ENCODE results near the gene RPP40.

Gene RPP40

DNA sequence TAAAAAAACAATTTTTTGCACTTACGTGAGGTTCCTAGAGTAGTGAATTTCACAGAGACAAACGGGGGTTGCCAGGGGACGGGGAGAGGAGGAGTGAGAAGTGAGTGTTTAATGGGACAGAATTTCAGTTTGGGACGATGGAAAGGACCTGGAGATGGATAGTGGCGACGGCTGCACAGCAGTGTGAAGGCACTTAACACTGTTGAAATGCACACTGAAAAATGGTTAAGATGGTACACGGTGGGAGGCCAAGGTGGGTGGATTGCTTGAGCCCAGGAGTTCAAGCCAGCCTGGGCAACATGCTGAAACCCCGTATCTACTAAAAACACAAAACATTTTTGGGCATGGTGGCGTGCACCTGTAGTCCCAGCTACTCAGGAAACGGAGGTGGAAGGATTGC lies 31.4 kb downstream of the RPP40 start:
- in situ Hi-C loops (cut with HindIII; ENCODE audit: low sequenced_read_pairs), result no loop called here

DNA sequence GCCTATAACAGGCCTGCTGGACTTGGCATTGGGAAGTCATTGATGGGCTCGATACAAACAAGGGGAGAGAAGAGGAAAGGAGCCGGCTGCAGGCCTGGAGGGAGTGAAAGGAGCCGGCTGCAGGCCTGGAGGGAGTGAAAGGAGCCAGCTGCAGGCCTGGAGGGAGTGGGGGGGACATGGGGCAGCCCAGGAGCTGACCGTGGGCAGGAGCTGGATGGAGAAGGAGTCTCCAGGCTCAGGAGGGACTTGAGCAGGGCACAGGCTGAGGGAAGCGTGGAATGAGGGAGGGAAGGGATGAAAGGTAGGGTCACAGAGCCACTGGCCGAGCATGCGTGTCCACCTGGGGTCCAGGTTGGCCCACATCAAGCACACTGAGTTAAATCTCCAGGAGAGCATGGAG lies 32.0 kb downstream of the RPP40 start:
- in situ Hi-C loops (cut with HindIII; ENCODE audit: low sequenced_read_pairs), result no loop called here

DNA sequence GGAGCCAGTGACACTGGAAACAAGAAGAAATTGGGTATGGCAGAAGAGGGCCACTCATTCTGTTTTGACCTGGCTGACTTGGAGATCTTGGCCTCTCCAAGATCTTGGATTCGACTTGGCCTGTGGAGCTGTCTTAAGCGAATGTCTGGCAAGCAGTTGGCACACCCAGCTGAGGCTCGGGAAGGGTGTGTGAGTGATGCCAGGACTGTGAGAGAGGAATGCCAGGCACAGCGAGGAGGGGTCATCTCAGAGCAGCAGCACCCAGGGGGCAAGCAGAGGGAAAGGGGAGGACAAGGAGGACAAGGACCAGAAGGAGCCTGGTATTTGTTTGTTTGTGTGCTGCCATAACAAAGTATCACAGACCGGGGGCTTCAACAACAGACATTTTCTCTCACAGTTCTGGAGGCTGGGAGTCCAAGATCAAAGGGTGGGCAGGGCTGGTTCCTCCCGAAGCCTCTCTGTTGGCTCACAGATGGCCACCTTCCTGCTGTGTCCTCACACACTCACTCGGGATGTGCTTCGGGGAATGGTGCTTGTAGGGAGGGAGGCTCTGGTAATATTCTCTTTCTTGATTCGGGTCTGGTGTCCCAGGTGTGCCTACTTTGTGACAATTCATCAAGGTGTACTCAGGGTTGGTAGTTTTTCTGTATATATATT lies 33.0 kb downstream of the RPP40 start:
- in situ Hi-C loops (cut with HindIII; ENCODE audit: low sequenced_read_pairs), result no loop called here

DNA sequence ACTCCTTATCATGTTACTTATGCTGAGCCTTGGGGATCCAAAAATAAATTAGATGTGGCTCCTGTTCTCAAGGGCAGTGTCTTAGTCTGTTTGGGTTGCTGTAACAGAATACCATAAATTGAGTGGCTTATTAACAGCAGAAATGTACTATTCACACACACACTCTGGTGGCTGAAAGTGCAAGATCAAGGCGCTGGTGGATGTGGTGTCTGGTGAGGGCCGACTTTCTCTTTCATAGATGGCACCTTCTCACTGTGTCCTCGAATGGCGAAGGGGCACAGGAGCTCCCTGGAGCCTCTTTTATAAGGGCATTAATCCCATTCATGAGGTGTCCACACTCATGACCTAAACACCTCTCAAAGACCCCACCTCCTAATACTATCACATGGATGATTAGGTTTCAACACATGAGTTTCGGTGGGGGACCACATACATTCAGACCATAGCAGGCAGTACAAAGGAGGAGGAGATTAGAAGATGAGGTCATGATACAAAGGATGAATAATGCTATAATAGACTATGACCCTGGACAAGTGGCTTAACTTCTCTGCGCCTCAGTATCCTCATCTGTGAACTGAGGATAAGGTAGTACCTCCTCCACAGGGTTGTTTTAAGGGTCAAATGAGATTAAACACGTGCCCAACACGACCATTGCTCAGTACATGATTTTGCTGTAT lies 34.1 kb downstream of the RPP40 start:
- in situ Hi-C loops (cut with HindIII; ENCODE audit: low sequenced_read_pairs), result no loop called here

DNA sequence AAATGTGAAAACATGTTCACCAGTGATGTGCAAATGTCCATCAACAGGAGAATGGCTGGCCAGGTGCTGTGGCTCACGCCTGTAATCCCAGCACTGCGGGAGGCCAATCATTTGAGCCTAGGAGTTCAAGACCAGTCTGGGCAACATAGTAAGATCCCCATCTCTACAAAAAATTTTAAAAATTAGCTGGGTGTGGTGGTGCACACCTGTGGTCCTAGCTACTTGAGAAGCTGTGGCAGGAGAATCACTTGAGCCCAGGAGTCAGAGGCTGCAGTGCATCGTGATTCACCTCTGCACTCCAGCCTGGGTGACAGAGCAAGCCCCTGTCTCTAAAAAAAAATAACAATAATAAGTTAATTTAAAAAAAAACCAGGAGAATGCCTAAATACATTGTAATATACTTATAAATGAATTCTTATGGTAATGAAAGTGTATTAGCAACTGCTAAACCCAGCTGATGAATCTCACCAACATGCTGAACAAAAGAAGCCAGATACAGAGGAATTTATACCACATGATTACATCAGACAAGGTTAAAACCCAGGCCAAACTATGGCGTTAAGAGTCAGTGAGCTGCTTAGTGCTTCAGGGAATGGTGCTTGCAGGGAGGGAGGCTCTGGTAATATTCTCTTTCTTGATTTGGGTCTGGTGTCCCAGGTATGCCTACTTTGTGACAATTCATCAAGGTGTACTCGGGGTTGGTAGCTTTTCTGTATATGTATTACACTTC lies 36.4 kb downstream of the RPP40 start:
- in situ Hi-C loops (cut with HindIII; ENCODE audit: low sequenced_read_pairs), result no loop called here

DNA sequence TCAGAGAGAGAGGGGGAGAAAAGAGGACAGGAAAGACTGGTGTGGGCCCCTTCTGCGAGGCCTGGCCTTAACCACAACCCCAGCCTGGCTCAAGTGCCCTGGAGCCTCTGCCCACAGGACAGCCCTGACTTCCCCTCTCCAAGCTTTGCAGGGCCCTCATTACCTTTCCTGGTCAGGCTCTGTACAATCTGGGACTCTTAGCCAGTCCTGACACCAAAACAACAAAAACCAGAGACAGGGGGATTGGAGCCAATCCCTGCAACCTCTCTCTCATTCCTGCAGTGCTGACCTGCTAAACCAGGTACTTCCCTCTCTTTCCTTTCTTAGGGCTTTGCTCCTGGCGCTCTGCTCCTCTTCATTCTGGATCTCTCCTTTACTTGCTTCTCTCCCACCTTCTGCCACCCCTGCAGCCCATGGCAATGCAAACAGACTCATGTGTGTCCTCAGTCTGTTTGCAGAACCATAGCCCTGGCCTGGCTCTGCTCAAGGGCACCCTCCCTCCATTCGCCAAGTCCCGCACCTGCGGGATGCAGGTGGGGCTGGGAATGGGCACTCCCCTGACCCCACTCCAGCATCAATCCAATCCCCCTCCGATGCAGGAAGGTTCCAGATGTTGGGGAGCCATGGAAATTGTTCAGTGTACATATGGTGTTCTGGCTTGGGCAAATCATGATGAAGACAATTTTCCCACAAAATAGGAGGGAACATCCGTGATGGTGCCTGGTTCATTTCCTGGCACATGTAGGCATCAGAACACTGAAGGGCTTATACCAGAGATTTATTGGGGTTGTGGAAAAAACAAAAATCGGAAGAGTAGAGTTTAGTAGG lies 38.1 kb downstream of the RPP40 start:
- in situ Hi-C loops (cut with HindIII; ENCODE audit: low sequenced_read_pairs), result no loop called here

DNA sequence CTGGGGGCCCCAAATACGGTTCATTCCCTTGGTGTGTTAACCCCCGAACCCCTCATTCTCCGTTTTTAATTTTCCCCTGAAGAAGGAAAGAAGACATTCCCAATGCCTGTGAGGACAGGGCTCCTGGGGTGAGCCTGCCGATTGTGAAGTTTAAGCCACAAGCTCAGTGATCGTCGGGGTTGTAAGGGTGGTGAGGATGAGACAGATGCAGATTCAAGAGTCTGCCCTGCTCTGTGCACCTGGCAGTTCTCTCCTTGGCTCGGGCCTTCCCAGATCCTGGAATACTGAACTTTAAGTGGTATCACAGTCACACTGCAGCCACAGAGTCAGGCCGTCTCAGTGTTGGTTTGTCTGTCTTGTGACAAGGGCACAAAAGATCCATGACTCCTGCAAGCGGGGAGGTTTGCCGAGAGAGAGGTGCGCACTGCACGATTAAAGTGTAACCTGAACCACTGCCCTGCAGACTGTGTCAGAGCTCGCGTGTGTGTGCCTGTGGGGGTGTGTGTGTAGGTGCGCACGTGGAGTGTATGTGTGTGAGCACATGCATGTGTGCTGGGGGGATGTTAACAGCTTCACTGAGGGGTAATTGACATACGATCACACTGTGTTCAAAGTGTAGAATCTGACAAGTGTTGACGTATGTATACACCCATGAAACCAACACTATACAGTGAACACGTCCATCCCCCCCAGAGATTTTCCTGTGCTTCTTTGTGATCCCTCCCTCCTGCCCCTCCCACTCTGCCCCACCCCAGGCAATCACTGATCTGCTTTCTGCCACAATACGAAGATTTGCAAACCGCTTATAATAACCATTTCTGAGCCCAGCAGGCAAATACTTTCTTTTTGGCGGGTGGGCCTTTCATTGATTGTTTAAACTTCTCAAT lies 38.9 kb downstream of the RPP40 start:
- in situ Hi-C loops (cut with HindIII; ENCODE audit: low sequenced_read_pairs), result no loop called here

DNA sequence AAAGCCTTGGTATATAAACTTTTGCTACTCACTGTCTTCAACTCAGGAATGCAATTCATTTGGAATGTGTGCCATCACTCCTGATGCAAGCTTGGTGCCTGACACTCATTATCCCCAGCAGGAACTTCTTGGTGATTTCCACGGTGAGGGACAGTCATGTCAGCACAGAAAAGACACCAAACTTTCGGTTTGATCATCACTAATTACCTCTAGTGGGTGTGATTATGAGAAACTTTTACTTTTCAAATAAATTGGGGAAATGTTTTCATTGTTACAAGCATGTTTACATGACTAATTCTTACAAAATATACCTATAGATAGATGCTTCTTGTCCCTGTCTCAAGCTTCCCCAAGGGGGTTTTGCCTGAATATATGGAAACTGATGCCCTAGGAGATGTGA lies 40.9 kb downstream of the RPP40 start:
- in situ Hi-C loops (cut with HindIII; ENCODE audit: low sequenced_read_pairs), result no loop called here

DNA sequence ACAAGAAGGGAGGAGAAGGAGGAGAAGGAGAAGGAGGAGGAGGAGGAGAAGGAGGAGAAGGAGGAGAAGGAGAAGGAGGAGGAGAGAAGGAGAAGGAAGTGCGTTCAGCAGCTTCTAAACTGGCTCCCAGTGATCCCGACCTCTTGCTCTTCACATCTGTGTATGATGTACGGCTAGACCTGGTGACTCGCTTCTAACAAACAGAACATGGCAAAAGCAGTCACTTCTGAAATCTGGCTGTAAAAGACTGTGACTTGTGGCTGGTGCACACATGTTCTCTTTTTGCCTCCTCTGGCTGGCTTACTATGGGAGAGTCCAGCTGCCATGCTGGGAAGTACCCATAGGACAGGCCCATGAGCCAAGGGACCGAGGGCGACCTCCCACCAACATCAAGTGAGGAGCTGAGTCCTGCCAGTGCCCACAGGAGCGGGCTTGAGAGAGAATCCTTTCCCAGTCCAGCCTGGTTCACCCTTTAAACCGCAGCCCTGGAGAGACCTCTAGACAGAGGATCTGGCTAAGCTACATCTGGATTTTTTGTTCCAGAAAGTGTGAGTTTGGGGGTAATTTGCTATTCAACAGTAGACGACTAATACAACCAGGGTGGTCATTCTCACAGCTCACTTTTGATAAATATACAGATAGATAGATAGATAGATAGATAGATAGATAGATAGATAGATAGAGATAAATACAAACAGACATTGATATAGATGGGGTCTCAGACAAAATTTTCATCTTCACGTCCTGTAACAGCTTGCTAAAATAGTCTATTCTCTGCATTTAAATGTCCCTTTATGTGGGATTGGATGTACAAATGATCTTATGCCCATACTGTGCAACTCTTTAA lies 42.3 kb downstream of the RPP40 start:
- in situ Hi-C loops (cut with HindIII; ENCODE audit: low sequenced_read_pairs), result no loop called here

DNA sequence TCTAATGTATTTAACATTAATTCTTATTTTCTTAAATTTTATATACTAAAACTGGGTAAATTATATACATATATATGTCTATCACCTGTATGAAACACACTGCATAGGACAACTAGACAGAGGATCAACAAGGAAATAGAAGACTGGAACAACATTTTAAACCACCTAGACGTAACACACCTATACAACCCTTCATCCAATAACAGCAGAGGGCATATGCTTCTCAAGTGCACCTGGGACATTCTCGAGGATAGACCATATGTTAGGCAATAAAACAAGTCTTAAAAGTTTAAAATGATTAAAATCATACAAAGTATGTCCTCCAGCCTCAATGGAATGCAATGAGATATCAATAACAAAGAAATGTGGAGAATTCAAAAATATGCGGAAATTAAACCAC lies 45.2 kb downstream of the RPP40 start:
- in situ Hi-C loops (cut with HindIII; ENCODE audit: low sequenced_read_pairs), result no loop called here

DNA sequence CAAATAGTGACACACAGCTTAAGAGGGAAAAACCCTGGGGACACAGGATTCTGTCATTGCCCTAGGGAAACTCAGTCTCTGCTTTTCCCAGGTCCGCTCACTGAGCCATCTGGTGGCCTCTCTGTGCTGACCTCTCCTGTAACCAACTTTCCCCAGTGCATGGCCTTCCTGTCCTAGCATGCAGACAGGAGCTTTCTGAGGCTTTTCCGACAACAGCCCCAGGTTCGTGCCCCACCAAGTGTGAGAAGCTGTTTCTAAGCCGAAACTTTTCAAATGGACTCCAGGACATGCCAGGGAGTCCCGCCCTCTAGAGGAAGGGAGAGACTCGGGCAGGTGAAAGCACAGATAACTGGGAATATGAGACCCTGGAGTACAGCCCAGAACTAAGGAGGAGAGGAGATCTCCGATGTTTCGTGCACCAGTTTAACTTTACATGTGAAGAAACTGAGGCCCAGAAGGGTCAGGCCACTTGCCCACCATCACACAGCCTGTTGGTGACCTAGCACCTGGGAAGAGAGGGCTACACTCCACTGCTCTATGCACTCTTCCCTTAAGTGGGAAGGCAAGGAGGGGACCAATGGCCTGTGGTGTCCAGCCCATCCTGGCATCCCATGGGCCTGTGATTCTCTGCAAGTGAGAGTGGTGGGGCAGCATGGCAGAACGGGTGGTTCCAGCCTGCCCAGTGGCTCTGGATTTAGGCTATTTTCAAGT lies 46.2 kb downstream of the RPP40 start:
- in situ Hi-C loops (cut with HindIII; ENCODE audit: low sequenced_read_pairs), result no loop called here

DNA sequence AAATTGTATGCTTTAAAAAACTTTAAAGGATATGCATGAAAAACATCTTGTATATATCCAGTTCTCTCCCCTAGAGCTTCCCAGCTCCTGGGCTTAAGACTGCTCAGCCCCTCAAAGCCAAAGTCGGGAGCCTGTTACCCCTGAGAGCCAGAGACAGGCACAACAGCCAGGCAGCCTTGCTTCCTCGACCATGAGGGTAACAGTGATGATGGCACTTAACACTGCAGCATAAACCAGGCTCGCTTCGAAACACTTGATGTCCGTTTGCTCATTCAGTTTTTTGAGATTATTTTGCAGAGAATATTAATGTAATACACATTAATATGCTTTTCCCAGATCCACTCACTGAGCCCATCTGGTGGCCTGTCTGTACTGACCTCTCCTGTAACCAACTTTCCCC lies 47.2 kb downstream of the RPP40 start:
- in situ Hi-C loops (cut with HindIII; ENCODE audit: low sequenced_read_pairs), result no loop called here

DNA sequence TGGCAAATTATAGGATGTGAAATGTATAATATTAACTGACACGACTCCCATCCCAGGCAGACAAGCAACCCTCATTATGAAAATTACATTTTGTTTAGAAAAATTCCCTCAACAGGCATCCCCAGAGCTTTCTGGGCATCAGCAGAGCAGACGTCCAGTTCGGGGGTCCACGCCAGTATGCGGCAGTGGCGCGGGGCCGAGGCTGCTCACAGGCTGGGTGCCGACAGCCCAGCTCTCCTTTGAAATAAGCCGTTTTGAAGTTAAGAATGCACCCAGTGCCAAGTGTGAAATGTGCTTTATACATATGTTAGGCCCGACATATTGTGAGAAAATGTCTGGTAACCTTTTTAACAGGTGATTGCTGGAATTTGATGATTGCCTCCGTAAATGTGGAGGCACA lies 50.4 kb downstream of the RPP40 start:
- in situ Hi-C loops (cut with HindIII; ENCODE audit: low sequenced_read_pairs), result no loop called here

DNA sequence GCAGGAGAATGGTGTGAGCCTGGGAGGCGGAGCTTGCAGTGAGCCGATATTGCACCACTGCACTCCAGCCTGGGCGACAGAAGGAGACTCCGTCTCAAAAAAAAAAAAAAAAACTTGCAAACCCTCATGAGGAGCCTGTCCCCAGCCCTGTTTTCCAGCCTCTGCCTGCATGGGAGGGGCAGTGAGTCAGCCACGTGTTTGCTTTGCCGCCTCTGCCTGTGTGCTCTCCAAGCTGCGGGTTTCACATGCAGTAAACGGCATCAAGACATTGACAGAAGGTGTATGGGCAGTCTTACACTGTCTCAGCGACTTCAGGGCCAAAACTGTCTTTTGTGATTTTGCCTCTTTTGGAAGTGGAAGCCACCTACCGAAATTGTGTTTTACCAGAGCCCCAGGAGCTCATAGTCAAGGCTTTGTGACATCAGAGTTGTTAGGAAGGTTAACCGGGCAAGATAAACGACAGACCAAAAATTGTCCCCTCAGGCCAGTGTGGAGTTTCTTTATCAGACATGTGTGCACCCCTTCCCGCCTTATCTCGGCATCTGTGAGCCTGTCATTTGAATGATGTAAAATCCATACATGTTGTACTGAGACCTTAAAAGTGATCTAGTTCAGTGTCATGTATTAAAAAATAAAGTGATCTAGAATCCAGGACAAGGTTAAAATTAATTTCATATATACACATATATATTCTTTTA lies 52.9 kb downstream of the RPP40 start:
- in situ Hi-C loops (cut with HindIII; ENCODE audit: low sequenced_read_pairs), result no loop called here

DNA sequence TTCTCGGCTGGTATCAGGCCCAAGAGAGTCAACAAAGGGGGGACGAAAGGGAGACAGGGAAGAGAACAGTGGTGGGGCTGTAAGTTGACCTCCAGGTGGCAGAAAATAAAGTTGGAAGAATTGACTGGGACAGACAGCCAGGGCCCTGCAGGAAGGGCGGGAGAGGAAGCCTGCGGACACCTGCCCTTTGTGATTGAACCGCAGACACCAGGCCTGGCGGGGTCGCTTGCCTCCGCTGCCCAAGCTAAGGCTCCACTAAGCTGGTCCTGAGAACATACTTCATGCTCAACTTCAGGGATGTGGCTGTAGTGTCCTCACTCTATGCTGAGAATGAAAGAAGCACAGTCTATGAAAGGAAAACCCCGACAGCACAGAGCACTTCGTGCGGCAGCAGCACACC lies 53.8 kb downstream of the RPP40 start:
- in situ Hi-C loops (cut with HindIII; ENCODE audit: low sequenced_read_pairs), result no loop called here

DNA sequence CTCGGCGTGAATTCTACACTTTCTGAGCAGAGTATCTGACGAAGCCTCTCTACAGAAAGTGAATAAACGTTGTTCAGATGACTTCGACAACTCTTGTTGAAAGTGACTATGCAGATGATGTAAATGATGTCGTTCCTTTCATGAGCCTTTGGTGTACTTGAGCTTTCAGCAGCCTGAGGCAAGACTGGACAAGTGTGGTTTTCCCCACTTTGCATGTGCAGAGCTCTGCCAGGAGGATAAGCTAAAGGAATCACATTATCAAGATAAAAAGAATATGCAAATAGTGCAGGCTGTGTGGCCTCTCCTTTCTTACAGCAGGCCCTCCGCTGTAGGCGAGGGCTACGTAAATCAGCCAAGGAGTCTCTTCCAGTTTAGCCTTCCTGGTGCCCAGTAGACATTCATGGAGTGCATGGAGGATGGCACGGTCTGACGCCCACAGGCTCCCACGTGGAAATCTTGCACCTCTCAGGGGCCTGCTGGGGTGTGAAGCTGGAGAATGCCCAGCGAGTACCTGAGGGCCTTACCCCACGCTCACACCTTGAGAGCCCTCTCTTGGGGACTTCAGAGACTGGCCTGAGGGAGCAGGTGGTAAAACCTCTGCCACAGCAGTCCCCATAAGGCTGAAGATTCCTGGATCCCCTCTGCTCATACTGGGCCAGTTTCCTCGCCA lies 54.9 kb downstream of the RPP40 start:
- in situ Hi-C loops (cut with HindIII; ENCODE audit: low sequenced_read_pairs), result no loop called here

DNA sequence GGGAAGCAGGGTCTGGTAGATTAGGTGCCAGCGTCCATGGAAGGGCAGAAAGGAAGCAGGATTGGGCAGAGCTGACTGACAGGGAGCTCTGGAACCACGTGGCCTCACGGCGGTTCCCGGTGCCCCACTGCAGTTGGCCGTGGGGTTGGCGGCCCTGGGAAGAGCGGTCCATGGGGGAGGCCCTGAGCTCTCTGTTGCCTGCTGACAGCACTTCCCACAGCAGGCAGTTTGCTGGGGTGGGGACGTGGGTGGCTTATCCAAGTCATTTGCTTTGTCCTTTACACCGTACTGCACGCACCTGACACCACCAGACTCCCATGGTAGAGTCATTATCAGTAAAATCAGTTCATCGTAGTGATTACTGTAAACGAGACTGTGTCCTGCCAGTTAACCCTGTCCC lies 56.1 kb downstream of the RPP40 start:
- in situ Hi-C loops (cut with HindIII; ENCODE audit: low sequenced_read_pairs), result no loop called here

DNA sequence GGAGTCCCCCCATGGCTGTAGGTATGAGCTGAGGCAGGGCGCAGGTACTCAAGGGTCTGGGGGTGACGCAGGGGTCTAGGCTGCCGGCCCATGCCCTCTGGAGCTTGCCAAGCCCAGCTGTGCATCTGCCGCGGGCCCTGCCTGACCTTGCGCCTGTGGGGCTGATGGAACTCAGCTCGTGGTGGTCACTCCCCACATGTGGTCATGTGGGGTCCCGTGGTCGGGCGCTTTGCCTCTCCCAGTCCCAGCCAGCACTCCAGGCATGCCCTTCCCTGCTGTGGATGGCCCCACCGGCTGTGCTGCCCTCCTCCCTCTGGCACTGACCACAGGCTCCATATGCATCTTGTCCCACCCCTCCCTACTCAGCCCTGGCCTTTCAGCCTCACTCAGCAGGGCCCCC lies 57.3 kb downstream of the RPP40 start:
- in situ Hi-C loops (cut with HindIII; ENCODE audit: low sequenced_read_pairs), result no loop called here
